Measurements from ENCODE around the gene TTYH2.

The TTYH2 gene

DNA sequence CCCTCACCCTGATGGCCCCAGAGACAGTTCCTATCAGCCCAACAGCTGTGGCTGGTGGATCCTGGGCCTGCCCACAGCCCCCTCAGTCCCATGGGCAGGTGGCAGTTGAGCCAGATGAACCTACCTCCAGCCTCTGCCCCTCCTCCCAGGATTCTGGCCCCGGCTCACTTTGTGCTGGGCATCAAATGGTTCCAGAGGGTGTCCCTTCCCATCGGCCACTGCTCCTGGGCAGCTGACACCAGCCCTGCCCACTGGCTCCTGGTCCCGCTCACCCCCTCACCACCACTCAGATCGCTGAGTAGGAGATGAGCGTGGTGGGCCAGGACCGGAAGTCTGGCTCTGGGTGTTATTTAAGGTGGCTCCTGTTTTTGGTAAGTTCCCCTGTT is 2.0 kb downstream of the TTYH2 start:
- Histone ChIP-seq H3K79me2 (ENCODE audit: control insufficient read depth, insufficient read depth, low read length, unreplicated experiment) (no peaks in the 10 kb centered on the region), H3K4me3 (ENCODE audit: low read depth, low read length) (no peak overlapping the region), H3K4me1 (ENCODE audit: control insufficient read depth, insufficient read depth, low read length, unreplicated experiment) (peaks cover 10% of the 10 kb centered on the region), H2AFZ (ENCODE audit: low read length, unreplicated experiment) (no peak overlapping the region), H3K27ac (ENCODE audit: low read depth, low read length) (no peak overlapping the region), H3K36me3 (ENCODE audit: insufficient read depth, low read length) (no peaks in the 10 kb centered on the region), H3K27me3 (ENCODE audit: insufficient read depth, low read length) (no peaks in the 10 kb centered on the region)

DNA sequence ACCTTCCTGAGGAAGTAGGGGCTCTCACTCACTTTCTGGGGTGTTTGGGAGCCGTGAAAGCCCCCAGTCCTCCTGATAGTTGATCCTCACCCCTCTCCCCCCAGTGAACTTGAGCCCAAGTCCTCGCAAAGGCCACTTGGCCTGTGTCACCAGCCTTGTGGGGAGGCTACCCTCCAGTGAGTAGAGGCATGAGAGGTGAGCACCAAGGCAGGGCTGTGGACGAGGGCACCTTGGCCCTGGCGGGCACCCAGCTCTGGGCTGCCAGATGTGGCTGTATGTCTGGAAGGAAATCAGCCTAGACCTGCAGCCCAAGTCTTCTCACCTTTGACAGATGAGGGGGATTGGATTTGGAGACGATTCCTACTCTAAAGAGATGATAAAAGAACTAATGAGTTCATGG is 3.1 kb downstream of the TTYH2 start:
- Histone ChIP-seq H3K79me2 (ENCODE audit: control insufficient read depth, insufficient read depth, low read length, unreplicated experiment) (no peaks in the 10 kb centered on the region), H3K4me1 (ENCODE audit: control insufficient read depth, insufficient read depth, low read length, unreplicated experiment) (no peaks in the 10 kb centered on the region), H3K36me3 (ENCODE audit: insufficient read depth, low read length) (no peaks in the 10 kb centered on the region), H3K27me3 (ENCODE audit: insufficient read depth, low read length) (no peaks in the 10 kb centered on the region), H3K4me3 (ENCODE audit: low read depth, low read length) (no peak overlapping the region), H2AFZ (ENCODE audit: low read length, unreplicated experiment) (no peak overlapping the region), H3K27ac (ENCODE audit: low read depth, low read length) (no peak overlapping the region)

GRCh38 chr17:74217037-74217730 is 3.8 kb downstream of the TTYH2 start:
- no peaks in the 10 kb centered on the region for H3K4me1 ChIP-seq (ENCODE audit: control insufficient read depth, insufficient read depth, low read length, unreplicated experiment)
- H3K27me3 ChIP-seq (ENCODE audit: insufficient read depth, low read length), result no peaks in the 10 kb centered on the region

DNA sequence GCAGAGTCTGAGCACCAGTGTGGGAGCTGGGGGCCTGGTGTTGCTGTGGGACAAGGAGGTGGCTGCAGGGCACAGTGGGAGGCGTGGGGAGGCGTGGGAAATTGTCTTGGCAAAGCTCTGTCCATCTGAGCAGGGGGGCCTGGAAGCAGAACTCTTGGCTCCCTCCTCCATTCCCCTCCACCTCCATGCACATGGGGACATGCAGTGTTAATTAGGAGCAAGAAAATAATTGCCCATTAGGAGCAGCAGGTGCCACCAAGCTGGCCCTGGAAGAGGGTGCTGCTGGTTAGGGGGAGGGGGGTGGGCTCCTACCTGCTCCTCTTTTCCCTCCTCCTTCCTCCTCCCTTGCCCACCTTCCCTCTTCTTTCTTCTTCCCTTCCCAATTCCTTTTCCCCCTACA is 4.5 kb downstream of the TTYH2 start:
- no peak overlapping the region for H3K27ac ChIP-seq (ENCODE audit: low read depth, low read length)
- no peak overlapping the region for H2AFZ ChIP-seq (ENCODE audit: low read length, unreplicated experiment)

More at GRCh38 chr17:74217037-74217730, 3.8 kb downstream of the TTYH2 start:
- Histone ChIP-seq H3K4me3 (ENCODE audit: low read depth, low read length) (no peak overlapping the region), H3K36me3 (ENCODE audit: insufficient read depth, low read length) (no peaks in the 10 kb centered on the region), H2AFZ (ENCODE audit: low read length, unreplicated experiment) (no peak overlapping the region), H3K27ac (ENCODE audit: low read depth, low read length) (no peak overlapping the region), H3K79me2 (ENCODE audit: control insufficient read depth, insufficient read depth, low read length, unreplicated experiment) (no peaks in the 10 kb centered on the region)

GRCh38 chr17:74218436-74218835 is 5.1 kb downstream of the TTYH2 start:
- Histone ChIP-seq H2AFZ (ENCODE audit: low read length, unreplicated experiment) (no peak overlapping the region), H3K4me3 (ENCODE audit: low read depth, low read length) (no peak overlapping the region), H3K4me1 (ENCODE audit: control insufficient read depth, insufficient read depth, low read length, unreplicated experiment) (no peaks in the 10 kb centered on the region), H3K79me2 (ENCODE audit: control insufficient read depth, insufficient read depth, low read length, unreplicated experiment) (no peaks in the 10 kb centered on the region), H3K36me3 (ENCODE audit: insufficient read depth, low read length) (no peaks in the 10 kb centered on the region), H3K27me3 (ENCODE audit: insufficient read depth, low read length) (no peaks in the 10 kb centered on the region), H3K27ac (ENCODE audit: low read depth, low read length) (no peak overlapping the region)

More for the DNA sequence above, 4.5 kb downstream of the TTYH2 start:
- no peaks in the 10 kb centered on the region for H3K4me1 ChIP-seq (ENCODE audit: control insufficient read depth, insufficient read depth, low read length, unreplicated experiment)
- H3K79me2 ChIP-seq (ENCODE audit: control insufficient read depth, insufficient read depth, low read length, unreplicated experiment), result no peaks in the 10 kb centered on the region
- no peaks in the 10 kb centered on the region for H3K27me3 ChIP-seq (ENCODE audit: insufficient read depth, low read length)
- H3K4me3 ChIP-seq (ENCODE audit: low read depth, low read length), result no peak overlapping the region
- H3K36me3 ChIP-seq (ENCODE audit: insufficient read depth, low read length), result no peaks in the 10 kb centered on the region

DNA sequence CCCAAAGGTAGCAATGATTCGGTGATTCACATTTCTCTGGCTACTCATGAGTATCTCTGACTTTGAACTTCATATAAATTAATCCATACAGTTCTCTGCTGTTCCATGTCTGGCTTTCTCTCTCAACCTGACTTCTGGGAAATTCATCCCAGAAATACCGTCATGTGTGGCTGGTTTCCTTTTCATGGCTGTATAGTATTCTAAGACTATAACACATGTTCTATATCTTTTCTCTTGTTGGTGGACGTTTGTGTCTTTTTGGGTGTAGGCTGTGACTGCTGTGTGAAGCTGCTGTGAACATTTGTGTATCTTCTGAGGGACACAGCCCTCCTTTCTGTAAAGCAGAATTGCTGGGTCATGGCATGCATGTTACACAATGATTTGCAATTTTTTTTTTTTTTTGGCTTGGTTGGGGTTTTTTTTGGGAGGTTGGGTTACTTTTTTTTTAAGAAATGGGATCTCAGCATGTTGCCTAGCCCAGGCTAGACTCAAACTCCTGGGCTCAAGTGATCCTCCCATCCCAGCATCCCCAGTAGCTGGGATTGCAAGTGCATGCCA is 6.3 kb downstream of the TTYH2 start:
- no peak overlapping the region for H3K27ac ChIP-seq (ENCODE audit: low read depth, low read length)
- H3K27me3 ChIP-seq (ENCODE audit: insufficient read depth, low read length), result no peaks in the 10 kb centered on the region
- no peaks in the 10 kb centered on the region for H3K36me3 ChIP-seq (ENCODE audit: insufficient read depth, low read length)
- H3K79me2 ChIP-seq (ENCODE audit: control insufficient read depth, insufficient read depth, low read length, unreplicated experiment), result no peaks in the 10 kb centered on the region
- H3K4me1 ChIP-seq (ENCODE audit: control insufficient read depth, insufficient read depth, low read length, unreplicated experiment), result no peaks in the 10 kb centered on the region
- H3K4me3 ChIP-seq (ENCODE audit: low read depth, low read length), result no peak overlapping the region
- H2AFZ ChIP-seq (ENCODE audit: low read length, unreplicated experiment), result no peak overlapping the region

GRCh38 chr17:74220219-74220618 is 6.8 kb downstream of the TTYH2 start:
- no peaks in the 10 kb centered on the region for H3K79me2 ChIP-seq (ENCODE audit: control insufficient read depth, insufficient read depth, low read length, unreplicated experiment)
- no peak overlapping the region for H3K4me3 ChIP-seq (ENCODE audit: low read depth, low read length)
- no peak overlapping the region for H3K27ac ChIP-seq (ENCODE audit: low read depth, low read length)
- no peaks in the 10 kb centered on the region for H3K27me3 ChIP-seq (ENCODE audit: insufficient read depth, low read length)
- no peaks in the 10 kb centered on the region for H3K36me3 ChIP-seq (ENCODE audit: insufficient read depth, low read length)
- H2AFZ ChIP-seq (ENCODE audit: low read length, unreplicated experiment), result no peak overlapping the region
- H3K4me1 ChIP-seq (ENCODE audit: control insufficient read depth, insufficient read depth, low read length, unreplicated experiment), result no peaks in the 10 kb centered on the region

DNA sequence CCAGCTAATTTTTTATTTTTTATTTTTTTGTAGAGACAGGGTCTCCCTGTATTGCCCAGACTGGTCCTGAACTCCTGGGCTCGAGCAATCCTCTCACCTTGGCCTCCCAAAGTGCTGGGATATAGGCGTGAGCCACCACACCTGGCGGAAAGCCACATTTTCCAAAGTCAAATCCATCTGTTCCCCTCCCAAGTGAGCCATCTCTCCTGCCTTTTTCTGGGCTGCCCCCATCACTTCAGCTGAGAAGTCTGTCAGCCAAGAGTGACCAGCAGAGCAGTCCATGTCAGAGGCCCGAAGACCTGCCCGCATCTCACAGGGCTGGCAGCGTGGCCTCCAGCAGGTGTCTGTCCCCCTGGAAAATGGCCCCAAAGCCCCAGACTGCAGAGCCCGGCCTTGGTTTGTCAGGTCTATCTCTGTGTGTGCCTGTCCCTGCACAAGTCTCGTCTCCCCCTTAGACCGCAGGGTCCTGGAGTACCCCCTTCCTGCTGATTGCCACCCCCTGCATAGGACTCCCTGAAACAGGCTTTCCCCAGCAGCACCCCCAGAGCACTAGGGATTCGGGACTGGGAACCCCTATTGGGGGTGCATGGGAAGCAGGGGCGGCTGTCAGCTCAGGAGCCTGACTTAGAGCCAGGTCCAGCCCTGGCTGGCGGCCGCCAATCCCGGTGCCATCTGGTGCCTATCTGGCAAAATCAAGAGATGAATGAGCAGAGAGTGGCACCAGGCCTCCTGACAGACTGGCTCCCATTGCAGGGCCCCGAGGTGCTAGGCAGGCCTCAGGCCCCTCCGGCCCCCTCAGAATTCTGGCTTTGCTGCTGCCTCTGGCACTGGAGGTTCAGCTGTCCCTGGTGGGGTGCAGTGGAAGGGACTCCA is 7.8 kb downstream of the TTYH2 start:
- no peaks in the 10 kb centered on the region for H3K36me3 ChIP-seq (ENCODE audit: insufficient read depth, low read length)
- no peak overlapping the region for H3K27ac ChIP-seq (ENCODE audit: low read depth, low read length)
- no peaks in the 10 kb centered on the region for H3K79me2 ChIP-seq (ENCODE audit: control insufficient read depth, insufficient read depth, low read length, unreplicated experiment)

DNA sequence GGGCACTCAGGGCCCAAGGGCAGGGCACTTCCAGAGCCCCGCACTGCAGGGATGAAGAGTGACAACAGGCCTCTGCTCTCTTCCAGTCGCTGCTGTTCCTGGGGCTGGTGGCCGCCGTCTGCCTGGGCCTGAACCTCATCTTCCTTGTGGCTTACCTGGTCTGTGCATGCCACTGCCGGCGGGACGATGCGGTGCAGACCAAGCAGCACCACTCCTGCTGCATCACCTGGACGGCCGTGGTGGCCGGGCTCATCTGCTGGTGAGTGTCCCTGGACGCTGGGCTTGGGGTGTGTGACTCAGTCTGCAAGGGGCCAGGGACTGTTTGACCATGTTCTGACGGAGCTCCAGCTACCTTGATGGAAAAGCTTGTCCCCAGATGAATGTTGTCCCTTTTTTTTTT is 9.0 kb downstream of the TTYH2 start:
- H3K27ac ChIP-seq (ENCODE audit: low read depth, low read length), result no peak overlapping the region
- H3K4me1 ChIP-seq (ENCODE audit: control insufficient read depth, insufficient read depth, low read length, unreplicated experiment), result no peaks in the 10 kb centered on the region
- no peaks in the 10 kb centered on the region for H3K79me2 ChIP-seq (ENCODE audit: control insufficient read depth, insufficient read depth, low read length, unreplicated experiment)
- no peaks in the 10 kb centered on the region for H3K27me3 ChIP-seq (ENCODE audit: insufficient read depth, low read length)
- no peak overlapping the region for H3K4me3 ChIP-seq (ENCODE audit: low read depth, low read length)
- H2AFZ ChIP-seq (ENCODE audit: low read length, unreplicated experiment), result no peak overlapping the region
- no peaks in the 10 kb centered on the region for H3K36me3 ChIP-seq (ENCODE audit: insufficient read depth, low read length)

More for the DNA sequence above, 7.8 kb downstream of the TTYH2 start:
- Histone ChIP-seq H3K4me1 (ENCODE audit: control insufficient read depth, insufficient read depth, low read length, unreplicated experiment) (no peaks in the 10 kb centered on the region), H3K27me3 (ENCODE audit: insufficient read depth, low read length) (no peaks in the 10 kb centered on the region), H2AFZ (ENCODE audit: low read length, unreplicated experiment) (no peak overlapping the region), H3K4me3 (ENCODE audit: low read depth, low read length) (no peak overlapping the region)

- Histone ChIP-seq H3K79me2 (ENCODE audit: control insufficient read depth, insufficient read depth, low read length, unreplicated experiment) (no peaks in the 10 kb centered on the region), H2AFZ (ENCODE audit: low read length, unreplicated experiment) (no peak overlapping the region), H3K36me3 (ENCODE audit: insufficient read depth, low read length) (no peaks in the 10 kb centered on the region), H3K4me3 (ENCODE audit: low read depth, low read length) (no peak overlapping the region), H3K4me1 (ENCODE audit: control insufficient read depth, insufficient read depth, low read length, unreplicated experiment) (no peaks in the 10 kb centered on the region), H3K27me3 (ENCODE audit: insufficient read depth, low read length) (no peaks in the 10 kb centered on the region), H3K27ac (ENCODE audit: low read depth, low read length) (no peak overlapping the region)
Measured at GRCh38 chr17:74223901-74224300, 10.5 kb downstream of the TTYH2 start.
